Lung (tissue), 12 donors: ENCODE data around the gene TRIM74. TPM values are rescaled to one million over a fixed set of nuclear protein-coding genes. Genes with fewer than 3 reads are reported as not detected.
A peak's percentile ranks its signal among the peaks of the same experiment; 100 is the strongest.

Experiments
- ATAC-seq: fragments of 200-7000 bp; cut with Tn5 transposase; one replicate; pipeline ENCODE4 v1.9.1; 2020; ENCODE audit warnings: moderate number of reproducible peaks; ENCODE audit not compliant: insufficient read depth, low FRiP score
- DNase-seq, 3 donors: peaks; one replicate each; pipeline ENCODE4 v3.0.0-alpha.2; 2013 to 2017
- H3K27ac ChIP-seq, 2 donors: one replicate each; pipeline ENCODE4 v1.5.1; 2013; ENCODE audit warnings: mild to moderate bottlenecking in 2 of 2, moderate library complexity in 2 of 2, control low read depth in 1 of 2, inconsistent platforms in 1 of 2, low read depth in 1 of 2, low read length in 1 of 2
- H3K27me3 ChIP-seq, 3 donors: one replicate each; pipeline ENCODE4 v1.5.1; 2013; ENCODE audit warnings: low read length in 2 of 3; ENCODE audit not compliant: control insufficient read depth in 3 of 3, insufficient read depth in 3 of 3
- H3K36me3 ChIP-seq, 4 donors: one replicate each; pipeline ENCODE4 v1.5.1; 2013; ENCODE audit warnings: low read length in 4 of 4, mild to moderate bottlenecking in 1 of 4, moderate library complexity in 1 of 4; ENCODE audit not compliant: control insufficient read depth in 4 of 4, insufficient read depth in 4 of 4
- H3K4me1 ChIP-seq, 5 donors: one replicate each; pipeline ENCODE4 v1.5.1; 2013; ENCODE audit warnings: low read length in 5 of 5, mild to moderate bottlenecking in 2 of 5, moderate library complexity in 1 of 5; ENCODE audit not compliant: control insufficient read depth in 5 of 5, insufficient read depth in 5 of 5
- H3K4me3 ChIP-seq: one replicate; pipeline ENCODE4 v1.5.1; 2013; ENCODE audit warnings: mild to moderate bottlenecking, control low read depth, moderate library complexity
- H3K9ac ChIP-seq, 2 donors: one replicate each; pipeline ENCODE4 v1.5.1; 2013; ENCODE audit warnings: low read length in 2 of 2, control low read depth in 1 of 2; ENCODE audit not compliant: insufficient read depth in 1 of 2
- H3K9me3 ChIP-seq, 4 donors: one replicate each; pipeline ENCODE4 v1.5.1; 2013; ENCODE audit warnings: low read length in 3 of 4, mild to moderate bottlenecking in 1 of 4, moderate library complexity in 1 of 4; ENCODE audit not compliant: control insufficient read depth in 4 of 4, insufficient read depth in 3 of 4
- CTCF ChIP-seq: IDR thresholded peaks from 2 replicates; pipeline ENCODE4 v1.5.1; 2012; ENCODE audit warnings: mild to moderate bottlenecking; ENCODE audit errors: control extremely low read depth, extremely low read depth
- WGBS, 2 donors: extraction: QIAGEN DNeasy Blood & Tissue Kit; methylation state at CpG; one replicate each; pipeline ENCODE4 v1.1.7; 2013; 5-methylcytosine and 5-hydroxymethylcytosine counted together
- polyA plus RNA-seq, 2 donors: library from polyadenylated mRNA; stranded (reverse); fragments of 200-250 nt; gene quantifications; one replicate each; pipeline ENCODE4 v1.2.1, GENCODE V29; 2013
- total RNA-seq, 2 donors: library from RNA; depleted of rRNA in 1 of 2; stranded (reverse); fragments of >200 nt in 1 of 2; gene quantifications; one replicate each; pipeline ENCODE4 v1.2.1, GENCODE V29; 2014 to 2021
- donor health status: control.
- donor health status: control.
- donor health status: Bipolar disorder and iron deficiency.
- donor health status: healthy.
- donor health status: DM: yes; HTN: yes; CAD: no.

TRIM74 gene
- total and polyA plus RNA-seq, 4 donors: 0.37 to 1.5 (median 0.53) TPM; not detected in 1

DNA sequence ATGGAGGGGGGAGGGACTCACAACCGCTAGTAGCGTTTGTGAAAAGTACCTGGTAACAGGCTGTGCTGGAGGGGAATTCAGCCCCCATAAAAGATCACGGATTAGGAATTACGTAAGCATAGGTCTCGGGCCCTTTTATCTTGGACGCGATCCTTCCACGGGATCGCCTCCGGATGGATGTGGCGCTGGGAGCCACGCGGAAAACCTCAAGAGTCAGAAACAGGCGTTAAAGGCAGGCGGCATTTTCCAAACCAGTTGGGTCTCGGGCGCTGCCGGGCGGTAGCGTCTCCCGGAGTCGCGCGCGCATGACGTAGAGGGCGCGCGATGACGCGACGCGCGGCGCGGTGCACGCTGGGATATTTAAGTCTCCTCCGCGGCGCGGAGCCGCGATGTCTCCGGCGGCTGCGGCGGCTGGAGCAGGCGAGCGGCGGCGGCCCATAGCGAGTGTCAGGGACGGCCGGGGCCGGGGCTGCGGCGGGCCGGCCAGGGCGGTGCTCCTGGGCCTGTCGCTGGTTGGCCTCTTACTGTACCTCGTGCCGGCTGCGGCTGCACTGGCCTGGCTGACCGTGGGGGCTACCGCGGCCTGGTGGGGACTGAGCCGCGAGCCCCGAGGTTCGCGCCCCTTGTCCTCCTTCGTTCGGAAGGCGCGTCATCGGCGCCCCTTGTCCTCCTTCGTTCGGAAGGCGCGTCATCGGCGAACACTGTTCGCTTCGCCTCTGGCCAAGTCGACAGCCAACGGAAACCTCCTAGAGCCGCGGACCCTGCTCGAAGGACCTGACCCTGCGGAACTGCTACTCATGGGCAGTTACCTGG lies 44.3 kb downstream of the TRIM74 start, which contains the start of gene POM121:
POM121 (plus strand) TSS at position 363 of the 813 bp plus-strand sequence; CDS start at position 390, 27 bp downstream.
- Histone ChIP-seq H3K27me3 (no peaks in the 10 kb centered on the region), H3K36me3 (peaks cover 3 to 18% (median 11%) of the 10 kb centered on the region in 4 donors), H3K4me1 (peaks cover 0 to 12% (median 0%) of the 10 kb centered on the region in 5 donors), H3K9ac (peak within 1 kb of the TSS; percentile 91 to 99), H3K4me3 (peak within 1 kb of the TSS; percentile 78), H3K27ac (peak within 1 kb of the TSS; percentile 95 to 97), H3K9me3 (no peaks in the 10 kb centered on the region)
- TF ChIP-seq CTCF: no peak
- peak; percentile 99 for ATAC-seq
- WGBS, 2 donors: 0% methylated on average over 53 to 91 of the region's 91 CpGs
- peak; percentile 89 to 94 (median 90) for DNase-seq

DNA sequence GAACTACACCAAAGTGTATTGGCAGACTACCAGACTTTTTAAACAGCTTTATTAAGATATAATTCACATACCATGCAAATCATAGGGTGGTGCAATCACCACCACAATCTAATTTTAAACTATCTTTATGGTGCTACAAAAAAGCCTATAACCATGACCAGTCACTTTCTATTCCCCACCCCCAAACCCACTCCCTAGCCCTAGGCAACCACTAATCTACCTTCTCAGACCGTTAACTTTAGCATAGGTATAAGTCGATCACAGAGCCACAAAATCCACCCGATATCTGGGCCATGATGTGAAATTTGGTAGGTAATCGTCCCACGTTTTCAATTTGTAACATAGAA lies 44.9 kb downstream of the TRIM74 start:
- Histone ChIP-seq H3K4me1 (peaks cover 0 to 12% (median 2%) of the 10 kb centered on the region in 5 donors), H3K9me3 (no peaks in the 10 kb centered on the region), H3K4me3 (peak overlapping the region; percentile 78), H3K27ac (peak overlapping the region; percentile 95 to 97), H3K9ac (peak overlapping the region; percentile 91 to 99), H3K27me3 (no peaks in the 10 kb centered on the region), H3K36me3 (peaks cover 3 to 17% (median 11%) of the 10 kb centered on the region in 4 donors)
- ATAC-seq: no peak
- WGBS, 2 donors: 0 to 1% methylated on average over 5 of the region's 5 CpGs
- TF ChIP-seq CTCF: no peak
- DNase-seq: no peak

DNA sequence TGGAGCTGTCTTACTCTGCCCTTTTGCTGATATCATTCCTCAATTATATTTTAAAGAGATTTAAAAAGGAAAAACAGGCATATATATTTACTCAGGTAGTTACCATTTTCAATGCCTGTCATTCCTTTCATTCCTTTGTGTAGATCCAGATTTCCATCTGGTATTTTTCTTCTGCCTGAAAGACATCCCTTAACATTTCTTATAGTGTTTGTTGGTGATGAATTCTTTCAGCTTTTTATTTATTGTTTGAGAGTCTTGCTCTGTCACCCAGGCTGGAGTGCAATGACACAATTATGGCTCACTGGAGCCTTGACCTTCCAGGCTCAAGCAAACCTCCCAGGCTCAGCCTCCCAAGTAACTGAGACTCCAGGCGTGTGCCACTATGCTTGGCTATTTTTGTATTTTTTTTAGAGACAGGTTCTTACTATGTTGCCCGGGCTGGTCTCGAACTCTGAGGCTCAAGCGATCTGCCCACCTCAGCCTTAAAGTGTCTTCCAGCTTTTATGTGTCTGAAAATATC lies 50.0 kb downstream of the TRIM74 start:
- H3K4me1 ChIP-seq: peaks cover 0 to 4% (median 0%) of the 10 kb centered on the region in 5 donors
- no peaks in the 10 kb centered on the region for H3K27me3 ChIP-seq
- no peak overlapping the region for H3K9ac ChIP-seq
- H3K4me3 ChIP-seq: no peak overlapping the region
- H3K9me3 ChIP-seq: no peaks in the 10 kb centered on the region
- ATAC-seq (no peak), DNase-seq (no peak)
- WGBS, 2 donors: 94% methylated on average over 4 of the region's 4 CpGs
- peaks cover 0 to 6% (median 0%) of the 10 kb centered on the region in 4 donors for H3K36me3 ChIP-seq
- H3K27ac ChIP-seq: no peak overlapping the region
- TF ChIP-seq CTCF: no peak
